ENCODE results near the gene PEF1.

Gene PEF1

GRCh38 chr1:31689854-31690253 lies 45.2 kb upstream of the PEF1 start:
- no peak for TF ChIP-seq CTCF (IDR thresholded peaks at IDR 0.05)
- no peak for DNase-seq
- Histone ChIP-seq H3K4me1 (no peaks in the 10 kb centered on the region), H3K9me3 (no peaks in the 10 kb centered on the region), H3K4me3 (no peak overlapping the region), H3K27ac (no peak overlapping the region), H3K27me3 (no peaks in the 10 kb centered on the region), H3K36me3 (peaks cover 0 to 89% (median 44%) of the 10 kb centered on the region in 3 donors)
- intact Hi-C loops (cut with DNase I; ENCODE audit: low total_unique reads) = no loop called here

GRCh38 chr1:31689379-31689778 lies 44.7 kb upstream of the PEF1 start:
- Histone ChIP-seq H3K27ac (no peak overlapping the region), H3K27me3 (no peaks in the 10 kb centered on the region), H3K4me3 (no peak overlapping the region), H3K4me1 (no peaks in the 10 kb centered on the region), H3K36me3 (peaks cover 0 to 89% (median 45%) of the 10 kb centered on the region in 3 donors), H3K9me3 (no peaks in the 10 kb centered on the region)
- intact Hi-C loops (cut with DNase I; ENCODE audit: low total_unique reads) = no loop called here
- no peak for DNase-seq
- TF ChIP-seq CTCF (IDR thresholded peaks at IDR 0.05) = no peak

- peaks cover 0 to 89% (median 53%) of the 10 kb centered on the region in 3 donors for H3K36me3 ChIP-seq
- no peaks in the 10 kb centered on the region for H3K9me3 ChIP-seq
- no peaks in the 10 kb centered on the region for H3K4me1 ChIP-seq
- H3K27ac ChIP-seq = no peak overlapping the region
- H3K4me3 ChIP-seq = no peak overlapping the region
- no peaks in the 10 kb centered on the region for H3K27me3 ChIP-seq
- intact Hi-C loops (cut with DNase I; ENCODE audit: low total_unique reads) = no loop called here
- no peak for TF ChIP-seq CTCF (IDR thresholded peaks at IDR 0.05)
- DNase-seq = no peak
These were observed 43.7 kb upstream of the PEF1 start for GRCh38 chr1:31688233-31688918.

- intact Hi-C loops (cut with DNase I; ENCODE audit: low total_unique reads) = no loop called here
- TF ChIP-seq CTCF (IDR thresholded peaks at IDR 0.05) = no peak
- H3K4me3 ChIP-seq = no peak overlapping the region
- H3K4me1 ChIP-seq = no peaks in the 10 kb centered on the region
- peaks cover 0 to 94% (median 58%) of the 10 kb centered on the region in 3 donors for H3K36me3 ChIP-seq
- DNase-seq = no peak
- H3K9me3 ChIP-seq = no peaks in the 10 kb centered on the region
- H3K27ac ChIP-seq = no peak overlapping the region
- no peaks in the 10 kb centered on the region for H3K27me3 ChIP-seq
These were observed 42.9 kb upstream of the PEF1 start for GRCh38 chr1:31687601-31688000.

- no peak overlapping the region for H3K27ac ChIP-seq
- no peaks in the 10 kb centered on the region for H3K9me3 ChIP-seq
- no peaks in the 10 kb centered on the region for H3K27me3 ChIP-seq
- no peak overlapping the region for H3K4me3 ChIP-seq
- DNase-seq = no peak
- no peak for TF ChIP-seq CTCF (IDR thresholded peaks at IDR 0.05)
- peaks cover 0 to 88% (median 56%) of the 10 kb centered on the region in 3 donors for H3K36me3 ChIP-seq
- H3K4me1 ChIP-seq = peaks cover 0 to 5% (median 1%) of the 10 kb centered on the region in 4 donors
- intact Hi-C loops (cut with DNase I; ENCODE audit: low total_unique reads) = no loop called here
These were observed 41.1 kb upstream of the PEF1 start for GRCh38 chr1:31685795-31686194.
